Neural cell (in vitro differentiated cells): ENCODE data around the gene NYAP2.

ENCODE experiments used
- EP300 ChIP-seq: fragments of 450-650 bp; conservative IDR thresholded peaks from 2 replicates; pipeline ENCODE4 v1.6.1; 2014; ENCODE audit warnings: antibody characterized with exemption, mild to moderate bottlenecking, moderate library complexity; ENCODE audit not compliant: poor library complexity, severe bottlenecking
- EZH2 ChIP-seq: fragments of 200-600, 300-800 bp; shearing (Covaris generic), sonication (generic); IDR thresholded peaks from 2 replicates; pipeline ENCODE4 v1.6.1; 2014; ENCODE audit warnings: antibody characterized with exemption, low read length, borderline replicate concordance, mild to moderate bottlenecking; ENCODE audit not compliant: insufficient read depth, poor library complexity, severe bottlenecking
- MXI1 ChIP-seq: fragments of 450-650 bp; conservative IDR thresholded peaks from 2 replicates; pipeline ENCODE4 v1.6.1; 2014; ENCODE audit warnings: antibody characterized with exemption, mild to moderate bottlenecking; ENCODE audit not compliant: poor library complexity, severe bottlenecking
- POLR2AphosphoS5 ChIP-seq: IDR thresholded peaks from 2 replicates; pipeline ENCODE4 v1.6.1; 2012
- RAD21 ChIP-seq: fragments of 450-650 bp; conservative IDR thresholded peaks from 2 replicates; pipeline ENCODE4 v1.6.1; 2014; ENCODE audit warnings: antibody characterized with exemption, mild to moderate bottlenecking, moderate library complexity
- SMC3 ChIP-seq: fragments of 450-650 bp; conservative IDR thresholded peaks from 2 replicates; pipeline ENCODE4 v1.6.1; 2014; ENCODE audit warnings: antibody characterized with exemption, mild to moderate bottlenecking, moderate library complexity; ENCODE audit not compliant: poor library complexity
- TAF1 ChIP-seq: IDR thresholded peaks from 2 replicates; pipeline ENCODE4 v1.6.1; 2012; ENCODE audit warnings: low read depth
- TF ChIP-seq, protein P1 (sequence below): fragments of 450-650 bp; IDR thresholded peaks from 2 replicates; pipeline ENCODE4 v1.5.1; 2014; ENCODE audit warnings: antibody characterized with exemption, mild to moderate bottlenecking, moderate library complexity; ENCODE audit not compliant: poor library complexity, severe bottlenecking
- TF ChIP-seq, protein P2 (sequence below): IDR thresholded peaks from 2 replicates; pipeline ENCODE4 v1.6.1; 2012; ENCODE audit warnings: borderline replicate concordance

DNA sequence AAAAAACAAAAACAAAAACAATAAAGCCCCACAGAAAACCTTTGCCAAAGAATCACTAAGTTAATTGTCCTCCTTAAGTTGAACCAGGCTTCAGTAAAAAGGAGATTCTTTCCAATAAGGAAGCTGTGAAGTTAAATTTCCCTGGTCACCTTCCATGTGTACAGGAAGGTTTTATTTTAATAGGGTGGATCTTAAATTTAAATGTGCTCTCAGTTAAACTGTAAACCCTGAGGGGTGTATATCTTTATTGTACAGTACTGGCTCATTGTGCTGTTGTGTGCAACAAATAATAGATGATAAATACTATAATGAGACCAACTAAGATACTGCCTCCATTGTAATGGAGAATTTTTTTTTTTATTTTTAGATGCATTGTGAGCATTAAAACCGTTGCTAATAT is 97.1 kb downstream of the NYAP2 start:
- TF ChIP-seq, protein P1, sequence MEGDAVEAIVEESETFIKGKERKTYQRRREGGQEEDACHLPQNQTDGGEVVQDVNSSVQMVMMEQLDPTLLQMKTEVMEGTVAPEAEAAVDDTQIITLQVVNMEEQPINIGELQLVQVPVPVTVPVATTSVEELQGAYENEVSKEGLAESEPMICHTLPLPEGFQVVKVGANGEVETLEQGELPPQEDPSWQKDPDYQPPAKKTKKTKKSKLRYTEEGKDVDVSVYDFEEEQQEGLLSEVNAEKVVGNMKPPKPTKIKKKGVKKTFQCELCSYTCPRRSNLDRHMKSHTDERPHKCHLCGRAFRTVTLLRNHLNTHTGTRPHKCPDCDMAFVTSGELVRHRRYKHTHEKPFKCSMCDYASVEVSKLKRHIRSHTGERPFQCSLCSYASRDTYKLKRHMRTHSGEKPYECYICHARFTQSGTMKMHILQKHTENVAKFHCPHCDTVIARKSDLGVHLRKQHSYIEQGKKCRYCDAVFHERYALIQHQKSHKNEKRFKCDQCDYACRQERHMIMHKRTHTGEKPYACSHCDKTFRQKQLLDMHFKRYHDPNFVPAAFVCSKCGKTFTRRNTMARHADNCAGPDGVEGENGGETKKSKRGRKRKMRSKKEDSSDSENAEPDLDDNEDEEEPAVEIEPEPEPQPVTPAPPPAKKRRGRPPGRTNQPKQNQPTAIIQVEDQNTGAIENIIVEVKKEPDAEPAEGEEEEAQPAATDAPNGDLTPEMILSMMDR = no peak
- TF ChIP-seq EZH2 = no peak
- TF ChIP-seq POLR2AphosphoS5 = no peak
- no peak for TF ChIP-seq EP300
- no peak for TF ChIP-seq RAD21
- TF ChIP-seq, protein P2, sequence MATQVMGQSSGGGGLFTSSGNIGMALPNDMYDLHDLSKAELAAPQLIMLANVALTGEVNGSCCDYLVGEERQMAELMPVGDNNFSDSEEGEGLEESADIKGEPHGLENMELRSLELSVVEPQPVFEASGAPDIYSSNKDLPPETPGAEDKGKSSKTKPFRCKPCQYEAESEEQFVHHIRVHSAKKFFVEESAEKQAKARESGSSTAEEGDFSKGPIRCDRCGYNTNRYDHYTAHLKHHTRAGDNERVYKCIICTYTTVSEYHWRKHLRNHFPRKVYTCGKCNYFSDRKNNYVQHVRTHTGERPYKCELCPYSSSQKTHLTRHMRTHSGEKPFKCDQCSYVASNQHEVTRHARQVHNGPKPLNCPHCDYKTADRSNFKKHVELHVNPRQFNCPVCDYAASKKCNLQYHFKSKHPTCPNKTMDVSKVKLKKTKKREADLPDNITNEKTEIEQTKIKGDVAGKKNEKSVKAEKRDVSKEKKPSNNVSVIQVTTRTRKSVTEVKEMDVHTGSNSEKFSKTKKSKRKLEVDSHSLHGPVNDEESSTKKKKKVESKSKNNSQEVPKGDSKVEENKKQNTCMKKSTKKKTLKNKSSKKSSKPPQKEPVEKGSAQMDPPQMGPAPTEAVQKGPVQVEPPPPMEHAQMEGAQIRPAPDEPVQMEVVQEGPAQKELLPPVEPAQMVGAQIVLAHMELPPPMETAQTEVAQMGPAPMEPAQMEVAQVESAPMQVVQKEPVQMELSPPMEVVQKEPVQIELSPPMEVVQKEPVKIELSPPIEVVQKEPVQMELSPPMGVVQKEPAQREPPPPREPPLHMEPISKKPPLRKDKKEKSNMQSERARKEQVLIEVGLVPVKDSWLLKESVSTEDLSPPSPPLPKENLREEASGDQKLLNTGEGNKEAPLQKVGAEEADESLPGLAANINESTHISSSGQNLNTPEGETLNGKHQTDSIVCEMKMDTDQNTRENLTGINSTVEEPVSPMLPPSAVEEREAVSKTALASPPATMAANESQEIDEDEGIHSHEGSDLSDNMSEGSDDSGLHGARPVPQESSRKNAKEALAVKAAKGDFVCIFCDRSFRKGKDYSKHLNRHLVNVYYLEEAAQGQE = no peak
- no peak for TF ChIP-seq TAF1
- no peak for TF ChIP-seq MXI1
- TF ChIP-seq SMC3 = no peak
